H1 (cell line): ENCODE measurements around the gene TUG1. TPM values are rescaled to one million over a fixed set of nuclear protein-coding genes. Genes with fewer than 3 reads are reported as not detected.

Source experiments
- CTCF ChIA-PET: fragments of 300-600 bp; sonication (Branson Sonifier 250); formaldehyde crosslinking; loops from one replicate; lab custom pipeline; 2021; ENCODE audit not compliant: partially characterized antibody; lab: Charles Lee
- POLR2A ChIA-PET: fragments of 300-600 bp; sonication (Branson Sonifier 250); formaldehyde crosslinking; loops from one replicate; lab custom pipeline; 2021; ENCODE audit warnings: inconsistent platforms; ENCODE audit not compliant: partially characterized antibody; lab: Charles Lee
- DNase-seq, 2 experiments: peaks; one replicate each; pipeline versions ENCODE4 v3.0.0 to v3.0.0-alpha.2; 2010 to 2022; ENCODE audit warnings: low spot score in 2 of 2, low read depth in 1 of 2, mixed read lengths in 1 of 2
- FAIRE-seq: peaks from 2 replicates; lab custom pipeline; 2011; peaks lifted over from hg19 to GRCh38; lab: Jason Lieb, UNC
- H2AFZ ChIP-seq: 2 replicates; pipeline ENCODE4 v1.8.1; 2012; ENCODE audit warnings: low read length, inconsistent platforms
- H2AK5ac ChIP-seq: 2 replicates; pipeline ENCODE4 v1.6.1; 2013; ENCODE audit warnings: low read depth, low read length
- H2BK120ac ChIP-seq: replicated peaks from 2 replicates; pipeline ENCODE3; 2013; ENCODE audit warnings: low read depth, low read length, inconsistent platforms
- H2BK12ac ChIP-seq: 2 replicates; pipeline ENCODE4 v1.6.1; 2013; ENCODE audit warnings: low read depth, low read length
- H2BK15ac ChIP-seq: 2 replicates; pipeline ENCODE4 v1.6.1; 2013; ENCODE audit warnings: low read length
- H2BK20ac ChIP-seq: 2 replicates; pipeline ENCODE4 v1.6.1; 2013; ENCODE audit warnings: low read length
- H2BK5ac ChIP-seq: 2 replicates; pipeline ENCODE4 v1.6.1; 2013; ENCODE audit warnings: low read depth, low read length
- H3K14ac ChIP-seq: 2 replicates; pipeline ENCODE4 v1.6.1; 2013; ENCODE audit warnings: inconsistent platforms; ENCODE audit not compliant: insufficient read length
- H3K18ac ChIP-seq: 2 replicates; pipeline ENCODE4 v1.6.1; 2013; ENCODE audit warnings: low read length; ENCODE audit errors: extremely low read depth
- H3K23ac ChIP-seq: 2 replicates; pipeline ENCODE4 v1.6.1; 2013; ENCODE audit warnings: inconsistent platforms; ENCODE audit not compliant: insufficient read length
- H3K23me2 ChIP-seq: 2 replicates; pipeline ENCODE4 v1.6.1; 2013; ENCODE audit warnings: low read depth, low read length
- H3K27ac ChIP-seq: 2 replicates; pipeline ENCODE4 v1.6.1; 2011; ENCODE audit warnings: low read depth, low read length, inconsistent platforms
- H3K27me3 ChIP-seq, 4 experiments: replicated peaks in 1 of 4; 1 replicate in 1 of 4; 2 replicates in 3 of 4; pipeline versions ENCODE4 v1.6.1 to v1.8.1; 2011 to 2013; ENCODE audit warnings: low read length in 3 of 4, mild to moderate bottlenecking in 3 of 4, inconsistent platforms in 2 of 4, mixed read lengths in 2 of 4, moderate library complexity in 1 of 4; ENCODE audit not compliant: control insufficient read depth in 3 of 4, insufficient read depth in 3 of 4; ENCODE audit errors: extremely low read depth in 1 of 4
- H3K36me3 ChIP-seq, 4 experiments: 2 replicates each; pipeline versions ENCODE4 v1.6.1 to v1.8.1; 2011 to 2013; ENCODE audit warnings: mild to moderate bottlenecking in 4 of 4, low read length in 3 of 4, moderate library complexity in 2 of 4, control low read depth in 1 of 4, inconsistent platforms in 1 of 4; ENCODE audit not compliant: insufficient read depth in 4 of 4, control insufficient read depth in 2 of 4
- H3K4ac ChIP-seq: replicated peaks from 2 replicates; pipeline ENCODE3; 2013; ENCODE audit warnings: low read length, low read depth, mixed read lengths, inconsistent platforms; ENCODE audit not compliant: insufficient read length
- H3K4me1 ChIP-seq, 4 experiments: replicated peaks in 1 of 4; 1 replicate in 1 of 4; 2 replicates in 3 of 4; pipeline versions ENCODE4 v1.6.1 to v1.8.1; 2011 to 2013; ENCODE audit warnings: low read length in 3 of 4, inconsistent platforms in 2 of 4, mixed read lengths in 1 of 4; ENCODE audit not compliant: insufficient read depth in 4 of 4, control insufficient read depth in 3 of 4
- H3K4me2 ChIP-seq, 2 experiments: 2 replicates each; pipeline versions ENCODE4 v1.6.1 to v1.8.1; 2011 to 2013; ENCODE audit warnings: low read depth in 2 of 2, low read length in 2 of 2, control low read depth in 1 of 2, inconsistent platforms in 1 of 2, mild to moderate bottlenecking in 1 of 2; ENCODE audit not compliant: insufficient read depth in 1 of 2
- H3K4me3 ChIP-seq, 4 experiments: fragments of 200-600, 300-600 bp in 1 of 4; sonication (generic), shearing (Covaris generic), sonication (Bioruptor Twin) in 1 of 4; 2 replicates each; pipeline versions ENCODE4 v1.5.1 to v1.8.1; 2011 to 2016; ENCODE audit warnings: low read length in 4 of 4, low read depth in 3 of 4, control low read depth in 2 of 4, inconsistent platforms in 2 of 4, mild to moderate bottlenecking in 2 of 4, mixed read lengths in 1 of 4, moderate library complexity in 1 of 4; ENCODE audit not compliant: insufficient read depth in 2 of 4; ENCODE audit errors: extremely low read depth in 1 of 4
- H3K56ac ChIP-seq: replicated peaks from 2 replicates; pipeline ENCODE3; 2013; ENCODE audit warnings: low read depth, mild to moderate bottlenecking, mixed read lengths, low read length, inconsistent platforms; ENCODE audit not compliant: insufficient read length
- H3K79me1 ChIP-seq: 2 replicates; pipeline ENCODE4 v1.6.1; 2013; ENCODE audit warnings: low read depth, low read length, control low read depth
- H3K79me2 ChIP-seq, 2 experiments: 2 replicates each; pipeline versions ENCODE4 v1.6.1 to v1.8.1; 2012 to 2013; ENCODE audit warnings: low read length in 2 of 2, mild to moderate bottlenecking in 2 of 2, inconsistent platforms in 1 of 2; ENCODE audit not compliant: insufficient read depth in 2 of 2, control insufficient read depth in 1 of 2
- H3K9ac ChIP-seq, 4 experiments: replicated peaks in 1 of 4; 1 replicate in 1 of 4; 2 replicates in 3 of 4; pipeline versions ENCODE4 v1.6.1 to v1.8.1; 2011 to 2013; ENCODE audit warnings: low read depth in 3 of 4, low read length in 3 of 4, control low read depth in 2 of 4, mild to moderate bottlenecking in 2 of 4, moderate library complexity in 2 of 4, inconsistent platforms in 1 of 4; ENCODE audit errors: extremely low read depth in 1 of 4
- H3K9me3 ChIP-seq, 2 experiments: 2 replicates each; pipeline versions ENCODE4 v1.6.1 to v1.8.1; 2012 to 2013; ENCODE audit warnings: mild to moderate bottlenecking in 2 of 2, moderate library complexity in 2 of 2, control low read depth in 1 of 2, inconsistent platforms in 1 of 2, low read depth in 1 of 2, low read length in 1 of 2, mixed read lengths in 1 of 2; ENCODE audit not compliant: insufficient read depth in 2 of 2
- H4K20me1 ChIP-seq, 2 experiments: replicated peaks in 1 of 2; 2 replicates each; pipeline versions ENCODE3 to v1.8.1; 2011 to 2013; ENCODE audit warnings: inconsistent platforms in 2 of 2, low read length in 2 of 2, mild to moderate bottlenecking in 1 of 2; ENCODE audit not compliant: insufficient read depth in 2 of 2, control insufficient read depth in 1 of 2
- H4K5ac ChIP-seq: 2 replicates; pipeline ENCODE4 v1.6.1; 2013; ENCODE audit warnings: low read length, low read depth, mixed read lengths, inconsistent platforms; ENCODE audit not compliant: insufficient read length
- H4K8ac ChIP-seq: 2 replicates; pipeline ENCODE4 v1.8.0; 2013; ENCODE audit warnings: mild to moderate bottlenecking, moderate library complexity, low read length, inconsistent platforms; ENCODE audit not compliant: insufficient read depth; ENCODE audit errors: extremely low read depth
- H4K91ac ChIP-seq: replicated peaks from 2 replicates; pipeline ENCODE3; 2013; ENCODE audit warnings: low read length, mixed read lengths, inconsistent platforms; ENCODE audit not compliant: insufficient read length
- HDAC2 ChIP-seq, 2 experiments: fragments of 300-600 bp in 1 of 2; sonication (generic) in 1 of 2; IDR thresholded peaks; 2 replicates each; pipeline ENCODE4 v1.6.1; 2011 to 2012; ENCODE audit warnings: low read depth in 2 of 2, low read length in 2 of 2, mild to moderate bottlenecking in 2 of 2, moderate library complexity in 2 of 2, borderline replicate concordance in 1 of 2, inconsistent platforms in 1 of 2
- POLR2AphosphoS5 ChIP-seq: IDR thresholded peaks from 2 replicates; pipeline ENCODE4 v1.6.1; 2011; ENCODE audit warnings: low read depth, low read length
- YY1 ChIP-seq: IDR thresholded peaks from 2 replicates; pipeline ENCODE4 v1.6.1; 2011; ENCODE audit warnings: low read depth, mild to moderate bottlenecking, low read length
- WGBS, 2 experiments: shearing (Covaris generic) in 1 of 2; methylation state at CpG; one replicate each; pipeline versions ENCODE4 v1.1.6 to v1.1.7; 2013 to 2015; ENCODE audit warnings: low lambda C conversion rate in 2 of 2, mixed read lengths in 2 of 2, inconsistent platforms in 1 of 2, low coverage in 1 of 2, missing lambda C conversion rate in 1 of 2; ENCODE audit not compliant: insufficient replicate concordance in 2 of 2, insufficient coverage in 1 of 2, insufficient read length in 1 of 2; ENCODE audit errors: extremely low coverage in 1 of 2, missing lambda C conversion rate in 1 of 2; 5-methylcytosine and 5-hydroxymethylcytosine counted together
- polyA plus RNA-seq, 7 experiments: library from polyadenylated mRNA; depleted of rRNA in 3 of 7; stranded (reverse) in 5 of 7; unstranded in 2 of 7; fragments of >200 nt in 5 of 7; fragments of 200-250 nt in 2 of 7; gene quantifications; 1 replicate in 5 of 7; 2 replicates in 1 of 7; 4 replicates in 1 of 7; pipeline versions ENCODE4 v1.2.1 to v1.2.3, GENCODE V29; 2011 to 2013; ENCODE audit warnings: missing spikeins in 2 of 7, mixed read lengths in 2 of 7
- total RNA-seq: library from RNA; stranded (reverse); fragmentation: NEBNext Ultra II Directional; extraction: Animal tissue kit (Norgen Biotek cat#: 25700); gene quantifications from 2 replicates; pipeline ENCODE4 v1.2.1, GENCODE V29; 2021

The TUG1 gene
- total and polyA plus RNA-seq, 2 of the 8 experiments (the other 6 are each of a cell fraction or from before 2014, with no cell fraction given): 119 to 129 TPM

GRCh38 chr22:30978304-30978962, 9.4 kb downstream of the TUG1 start:
- CTCF ChIA-PET: interaction anchor here (0.5 to 2.5 kb wide), 5 partner anchors 9 to 195 kb away, joined by 3 to 7 read pairs (median 4); partner anchors contain the start of genes MORC2 and TUG1
- Histone ChIP-seq H2BK15ac (no peak overlapping the region), H2AK5ac (no peak overlapping the region), H3K36me3 (peaks cover 12 to 52% (median 39%) of the 10 kb centered on the region in 4 experiments; a peak in 7 of 8 replicates), H3K27me3 (no peaks in the 10 kb centered on the region), H3K23ac (no peak overlapping the region), H3K9me3 (peaks cover 23 to 27% of the 10 kb centered on the region in 2 experiments; a peak in 3 of 4 replicates), H4K91ac (no peak overlapping the region), H3K27ac (no peak overlapping the region), H3K14ac (no peak overlapping the region), H3K79me2 (peaks cover 14 to 65% of the 10 kb centered on the region in 2 experiments; a peak in 3 of 4 replicates), H3K4me1 (no peaks in the 10 kb centered on the region), H2AFZ (no peak overlapping the region), H2BK5ac (no peak overlapping the region), H3K4ac (no peak overlapping the region), H3K18ac (no peak overlapping the region), H3K79me1 (peaks cover 5% of the 10 kb centered on the region; the same call in 1 of the 2 replicates), H3K4me2 (no peak overlapping the region), H3K9ac (no peak overlapping the region), H2BK120ac (no peak overlapping the region), H4K5ac (no peak overlapping the region), H4K8ac (no peak overlapping the region), H3K56ac (no peak overlapping the region), H4K20me1 (peaks cover 2 to 9% of the 10 kb centered on the region in 2 experiments), H3K23me2 (no peaks in the 10 kb centered on the region), H3K4me3 (no peak overlapping the region), H2BK20ac (no peak overlapping the region), H2BK12ac (no peak overlapping the region)
- POLR2A ChIA-PET: interaction anchor here (0.6 to 9.7 kb wide), 5 partner anchors 9 to 326 kb away, joined by 3 to 86 read pairs (median 3); partner anchors contain the start of genes MORC2 and TUG1
- FAIRE-seq: no peak
- no peak for DNase-seq
- 98% methylated on average over 3 of the region's 3 CpGs; no CpG with 5 or more reads in 1 of the 2 experiments for WGBS, 2 experiments
- no peak for TF ChIP-seq HDAC2 (IDR thresholded peaks at IDR 0.05; ENCODE audit: borderline replicate concordance in 1 of 2, low read depth in 2 of 2, low read length in 2 of 2)
- TF ChIP-seq POLR2AphosphoS5: no peak
- no peak for TF ChIP-seq YY1
